ENCODE data around the gene LTBR. TPM values are rescaled to one million over a fixed set of nuclear protein-coding genes. Genes with fewer than 3 reads are reported as not detected.

The LTBR gene
- total RNA-seq, 1 experiment from 2014 or later: 3.1 TPM

DNA sequence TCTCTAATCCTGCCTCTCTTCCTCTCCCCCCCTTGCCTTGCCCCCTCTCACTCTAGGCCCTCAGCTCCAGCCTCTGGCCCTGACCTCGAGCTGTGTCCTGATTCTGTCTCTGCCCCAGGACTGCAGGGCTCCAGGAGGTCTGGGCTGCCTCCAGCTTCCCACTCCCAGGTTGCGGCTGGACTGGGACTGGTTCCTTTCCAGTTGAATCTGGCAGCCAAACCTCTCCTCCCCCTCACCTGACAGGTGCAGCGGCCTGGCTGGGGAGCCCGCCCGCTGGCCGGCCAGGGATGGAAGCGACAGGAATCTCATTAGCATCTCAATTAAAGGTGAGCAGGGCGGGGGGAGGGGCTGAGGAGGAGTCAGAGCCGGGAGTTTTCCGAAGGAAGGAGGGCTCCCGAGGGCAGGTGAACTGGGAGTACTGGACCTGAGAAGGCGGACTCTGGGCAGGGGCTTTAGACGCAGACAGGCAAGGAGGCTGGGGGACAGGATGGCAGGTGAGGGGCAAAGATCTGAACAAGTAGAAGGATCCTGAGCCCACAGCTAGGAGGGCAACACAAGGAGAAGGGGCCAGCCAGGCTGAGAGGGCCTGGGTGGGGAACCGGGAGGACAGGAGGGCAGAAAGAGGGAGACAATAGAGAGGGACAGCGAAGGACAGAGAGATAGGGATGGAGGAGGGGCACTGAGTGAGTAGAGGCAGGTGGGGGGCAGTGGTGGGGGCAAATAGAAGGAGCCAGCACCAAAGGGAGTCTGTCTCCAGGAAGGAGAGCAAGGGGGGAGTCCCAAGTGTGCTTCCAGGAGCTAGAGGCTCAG is 8.5 kb upstream of the LTBR start, which contains the start of gene SCNN1A:
SCNN1A (minus strand) TSS at position 295 of the 810 bp plus-strand sequence. CDS start 780 bp downstream, outside the sequence.
- Histone ChIP-seq H3K36me3 (ENCODE audit: control insufficient read depth, insufficient read depth, low read length) (no peaks in the 10 kb centered on the region), H3K27me3 (ENCODE audit: control insufficient read depth, insufficient read depth, low read length) (no peaks in the 10 kb centered on the region), H3K9me3 (ENCODE audit: control insufficient read depth, insufficient read depth, low read depth, low read length) (no peaks in the 10 kb centered on the region), H3K4me3 (ENCODE audit: low read depth in 2 of 2, low read length in 2 of 2) (peak within 1 kb of the TSS; percentile 4 to 18), H3K4me1 (ENCODE audit: control insufficient read depth, insufficient read depth, low read length) (peaks cover 68% of the 10 kb centered on the region), H3K27ac (ENCODE audit: low read length) (peak within 1 kb of the TSS; percentile 95)
- DNase-seq (ENCODE audit: low read depth, low spot score): no peak
- no peak for ATAC-seq
- CTCF ChIA-PET: interaction anchor here (1.0 kb wide), 1 partner anchor 49 kb away, joined by 4 read pairs; no protein-coding TSS in a partner anchor
- POLR2A ChIA-PET: no interaction called here
- intact Hi-C loops (cut with micrococcal nuclease; ENCODE audit: unreplicated experiment): no loop called here
- TF ChIP-seq, protein P1, sequence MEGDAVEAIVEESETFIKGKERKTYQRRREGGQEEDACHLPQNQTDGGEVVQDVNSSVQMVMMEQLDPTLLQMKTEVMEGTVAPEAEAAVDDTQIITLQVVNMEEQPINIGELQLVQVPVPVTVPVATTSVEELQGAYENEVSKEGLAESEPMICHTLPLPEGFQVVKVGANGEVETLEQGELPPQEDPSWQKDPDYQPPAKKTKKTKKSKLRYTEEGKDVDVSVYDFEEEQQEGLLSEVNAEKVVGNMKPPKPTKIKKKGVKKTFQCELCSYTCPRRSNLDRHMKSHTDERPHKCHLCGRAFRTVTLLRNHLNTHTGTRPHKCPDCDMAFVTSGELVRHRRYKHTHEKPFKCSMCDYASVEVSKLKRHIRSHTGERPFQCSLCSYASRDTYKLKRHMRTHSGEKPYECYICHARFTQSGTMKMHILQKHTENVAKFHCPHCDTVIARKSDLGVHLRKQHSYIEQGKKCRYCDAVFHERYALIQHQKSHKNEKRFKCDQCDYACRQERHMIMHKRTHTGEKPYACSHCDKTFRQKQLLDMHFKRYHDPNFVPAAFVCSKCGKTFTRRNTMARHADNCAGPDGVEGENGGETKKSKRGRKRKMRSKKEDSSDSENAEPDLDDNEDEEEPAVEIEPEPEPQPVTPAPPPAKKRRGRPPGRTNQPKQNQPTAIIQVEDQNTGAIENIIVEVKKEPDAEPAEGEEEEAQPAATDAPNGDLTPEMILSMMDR (IDR thresholded peaks at IDR 0.05): no peak
- TF ChIP-seq TCF7L2 (IDR thresholded peaks at IDR 0.05; ENCODE audit: low read depth, low read length) (no peak), REST (IDR thresholded peaks at IDR 0.05; ENCODE audit: insufficient read depth in 1 of 2, low read depth in 2 of 2, low read length in 1 of 2) (no peak), SIN3A (IDR thresholded peaks at IDR 0.05; ENCODE audit: borderline replicate concordance, insufficient read depth, low read depth, low read length) (no peak), POLR2AphosphoS5 (IDR thresholded peaks at IDR 0.05; ENCODE audit: low read depth, low read length) (no peak)
- no TSS peak for BruUV-seq (replicated peaks)
- in situ Hi-C loops (cut with HindIII; ENCODE audit: low pct_unique_long_range_greater_than_20kb, low sequenced_read_pairs): no loop called here

GRCh38 chr12:6376079-6376869 is 7.7 kb upstream of the LTBR start:
- POLR2A ChIA-PET: no interaction called here
- TF ChIP-seq POLR2AphosphoS5 (IDR thresholded peaks at IDR 0.05; ENCODE audit: low read depth, low read length): no peak
- TF ChIP-seq TCF7L2 (IDR thresholded peaks at IDR 0.05; ENCODE audit: low read depth, low read length): no peak
- TF ChIP-seq REST (IDR thresholded peaks at IDR 0.05; ENCODE audit: insufficient read depth in 1 of 2, low read depth in 2 of 2, low read length in 1 of 2): no peak
- TF ChIP-seq SIN3A (IDR thresholded peaks at IDR 0.05; ENCODE audit: borderline replicate concordance, insufficient read depth, low read depth, low read length): no peak
- TF ChIP-seq, protein P1 (IDR thresholded peaks at IDR 0.05): no peak; the same call in 1 of the 2 replicates
- in situ Hi-C loops (cut with HindIII; ENCODE audit: low pct_unique_long_range_greater_than_20kb, low sequenced_read_pairs): no loop called here

More at GRCh38 chr12:6376079-6376869, 7.7 kb upstream of the LTBR start:
- no TSS peak for BruUV-seq (replicated peaks)
- DNase-seq (ENCODE audit: low read depth, low spot score) (no peak), ATAC-seq (peak; percentile 65)
- no peaks in the 10 kb centered on the region for H3K9me3 ChIP-seq (ENCODE audit: control insufficient read depth, insufficient read depth, low read depth, low read length)
- intact Hi-C loops (cut with micrococcal nuclease; ENCODE audit: unreplicated experiment): no loop called here
- no peaks in the 10 kb centered on the region for H3K36me3 ChIP-seq (ENCODE audit: control insufficient read depth, insufficient read depth, low read length)
- CTCF ChIA-PET: no interaction called here
- no peak overlapping the region for H3K4me3 ChIP-seq (ENCODE audit: low read depth in 2 of 2, low read length in 2 of 2)
- peak overlapping the region; percentile 95 for H3K27ac ChIP-seq (ENCODE audit: low read length)
- no peaks in the 10 kb centered on the region for H3K27me3 ChIP-seq (ENCODE audit: control insufficient read depth, insufficient read depth, low read length)
- H3K4me1 ChIP-seq (ENCODE audit: control insufficient read depth, insufficient read depth, low read length): peaks cover 63% of the 10 kb centered on the region
